ENCODE measurements around the gene TRPC3. TPM values are rescaled to one million over a fixed set of nuclear protein-coding genes. Genes with fewer than 3 reads are reported as not detected.
A peak's percentile ranks its signal among the peaks of the same experiment; 100 is the strongest.

TRPC3 gene
- polyA plus RNA-seq (2013, experiment 1 of 2), result 0.52 TPM
- polyA plus RNA-seq (2013, experiment 2 of 2), result 0.40 TPM

DNA sequence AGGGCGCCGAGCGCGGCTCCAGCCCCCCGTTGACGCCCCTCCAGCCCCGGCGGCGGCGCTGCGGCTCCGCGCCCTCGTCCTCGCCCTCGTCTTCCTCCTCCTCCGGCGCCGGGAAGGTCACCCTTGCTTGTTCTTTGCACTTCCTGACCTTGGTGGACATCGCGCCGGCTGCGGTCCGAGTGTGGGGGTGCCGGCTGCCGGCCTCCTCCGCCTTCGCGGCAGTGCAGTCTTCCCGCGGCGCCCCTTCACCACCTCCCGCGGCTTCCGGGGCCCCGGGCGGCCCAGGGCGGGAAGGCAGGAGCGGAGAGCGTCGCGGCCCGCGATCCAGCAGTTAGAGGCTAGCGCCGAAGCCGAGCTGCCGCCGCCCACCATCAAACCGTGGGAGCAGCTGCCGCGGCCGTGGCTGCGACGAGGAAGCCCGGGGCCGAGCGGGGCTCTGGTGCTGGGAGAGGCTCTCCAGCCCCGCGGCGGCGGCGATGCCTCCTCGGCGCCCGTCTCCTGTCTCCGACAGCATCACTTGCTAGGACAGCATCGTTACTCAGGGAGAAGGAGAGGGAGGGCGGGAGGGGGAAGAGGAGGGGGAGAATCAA lies at the start of gene TRPC3:
Gene TRPC3, minus strand, starts transcription at position 540 of the 590 bp plus-strand sequence. Its CDS starts 380 bp downstream, at position 160.
- Histone ChIP-seq H3K27ac (ENCODE audit: low read depth, low read length, severe bottlenecking) (no peak within 1 kb of the TSS), H3K4me1 (ENCODE audit: control insufficient read depth, insufficient read depth, low read length, poor library complexity, severe bottlenecking) (no peaks in the 10 kb centered on the region), H3K36me3 (ENCODE audit: control insufficient read depth, insufficient read depth, low read length) (no peaks in the 10 kb centered on the region), H3K4me3 (ENCODE audit: extremely low read depth, insufficient read depth, low read length, poor library complexity, severe bottlenecking) (peak within 1 kb of the TSS; percentile 50), H3K9me3 (ENCODE audit: control insufficient read depth, low read length) (no peaks in the 10 kb centered on the region)
- 0% methylated on average over 38 to 53 of the region's 69 CpGs for WGBS, 2 experiments (ENCODE audit: insufficient coverage in 2 of 2)

DNA sequence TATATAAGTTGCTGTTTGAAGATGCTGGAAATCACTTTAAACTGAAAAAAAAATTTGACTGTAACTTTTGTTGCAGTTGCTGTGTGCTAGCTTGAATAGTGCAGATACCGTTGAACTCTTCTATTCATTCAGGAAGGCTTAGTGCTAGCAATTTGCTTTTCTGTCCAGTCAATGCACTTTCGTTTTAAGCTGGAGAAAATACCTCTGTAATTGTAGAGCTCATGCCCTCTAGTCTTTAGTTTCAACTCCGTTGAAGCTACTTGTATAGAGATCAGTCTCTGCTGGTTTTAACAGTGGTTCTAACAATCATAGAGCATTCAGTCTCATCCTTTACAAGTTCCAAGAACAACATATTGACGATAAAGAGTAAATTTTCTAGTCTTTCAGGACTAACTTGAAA lies 49.0 kb upstream of the TRPC3 start:
- Histone ChIP-seq H3K27ac (ENCODE audit: low read depth, low read length, severe bottlenecking) (no peak overlapping the region), H3K4me1 (ENCODE audit: control insufficient read depth, insufficient read depth, low read length, poor library complexity, severe bottlenecking) (no peaks in the 10 kb centered on the region), H3K4me3 (ENCODE audit: extremely low read depth, insufficient read depth, low read length, poor library complexity, severe bottlenecking) (no peak overlapping the region), H3K9me3 (ENCODE audit: control insufficient read depth, low read length) (no peaks in the 10 kb centered on the region), H3K36me3 (ENCODE audit: control insufficient read depth, insufficient read depth, low read length) (no peaks in the 10 kb centered on the region)
- WGBS, 2 experiments (ENCODE audit: insufficient coverage in 2 of 2), result 64 to 94% methylated on average over 2 to 3 of the region's 4 CpGs

DNA sequence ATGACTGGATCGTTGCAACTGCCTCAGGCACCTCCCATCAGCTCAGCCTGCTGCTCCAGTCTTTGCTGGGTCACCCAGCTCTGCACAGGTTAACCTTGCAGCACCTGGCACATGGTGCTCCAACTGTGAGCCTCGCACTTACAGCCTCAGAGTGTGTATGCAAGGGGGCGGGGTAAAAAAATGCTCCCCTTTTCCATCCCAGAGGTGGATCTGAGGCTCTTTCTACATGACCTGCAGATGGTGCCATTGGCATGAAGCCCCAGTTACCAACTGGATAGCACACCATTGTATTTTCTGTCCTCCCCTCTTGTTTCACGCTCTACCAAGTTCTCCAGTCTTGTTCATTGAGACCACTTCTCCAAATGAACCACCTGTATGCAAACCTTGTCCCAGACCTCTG lies 46.2 kb upstream of the TRPC3 start:
- Histone ChIP-seq H3K4me3 (ENCODE audit: extremely low read depth, insufficient read depth, low read length, poor library complexity, severe bottlenecking) (no peak overlapping the region), H3K27ac (ENCODE audit: low read depth, low read length, severe bottlenecking) (no peak overlapping the region), H3K4me1 (ENCODE audit: control insufficient read depth, insufficient read depth, low read length, poor library complexity, severe bottlenecking) (no peaks in the 10 kb centered on the region), H3K9me3 (ENCODE audit: control insufficient read depth, low read length) (no peaks in the 10 kb centered on the region), H3K36me3 (ENCODE audit: control insufficient read depth, insufficient read depth, low read length) (no peaks in the 10 kb centered on the region)
- 49 to 60% methylated on average over 3 of the region's 4 CpGs for WGBS, 2 experiments (ENCODE audit: insufficient coverage in 2 of 2)

DNA sequence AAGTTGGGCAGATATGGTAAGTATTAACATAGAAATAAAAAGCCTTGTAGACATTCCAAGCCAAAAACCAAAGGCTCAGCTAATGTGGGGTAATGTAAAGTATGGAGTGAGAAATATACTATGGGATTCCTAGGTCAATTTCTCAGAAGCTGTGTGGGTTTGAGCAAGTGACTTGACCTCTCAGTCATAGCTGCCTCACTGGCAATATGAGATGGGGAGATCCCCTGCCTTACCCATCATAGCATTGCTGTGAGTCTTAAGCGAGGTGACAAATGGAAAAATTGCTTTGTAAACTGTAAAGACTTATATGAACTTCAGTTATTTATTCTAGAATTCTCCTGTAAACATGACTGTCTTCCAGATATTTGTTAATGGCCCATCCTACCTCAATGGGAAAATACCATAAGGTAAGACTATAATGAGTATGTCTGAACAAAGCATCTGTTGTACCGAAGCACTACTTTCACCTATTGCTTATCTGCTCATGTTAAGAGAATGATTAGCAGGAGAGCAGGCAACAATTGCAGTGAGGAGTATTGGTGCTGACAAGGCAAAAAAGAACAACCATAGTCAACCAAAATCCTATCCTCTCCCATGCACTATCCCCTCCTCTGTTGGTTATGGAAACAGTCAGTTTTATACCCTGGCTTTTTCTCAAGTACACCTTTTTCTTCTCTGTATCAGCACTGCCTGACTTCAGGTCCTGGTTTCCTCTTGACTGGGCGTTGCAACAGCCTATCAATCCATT lies 44.1 kb upstream of the TRPC3 start:
- Histone ChIP-seq H3K4me1 (ENCODE audit: control insufficient read depth, insufficient read depth, low read length, poor library complexity, severe bottlenecking) (no peaks in the 10 kb centered on the region), H3K4me3 (ENCODE audit: extremely low read depth, insufficient read depth, low read length, poor library complexity, severe bottlenecking) (no peak overlapping the region), H3K9me3 (ENCODE audit: control insufficient read depth, low read length) (no peaks in the 10 kb centered on the region), H3K36me3 (ENCODE audit: control insufficient read depth, insufficient read depth, low read length) (no peaks in the 10 kb centered on the region), H3K27ac (ENCODE audit: low read depth, low read length, severe bottlenecking) (no peak overlapping the region)
- 40 to 75% methylated on average over 1 of the region's 3 CpGs for WGBS, 2 experiments (ENCODE audit: insufficient coverage in 2 of 2)

DNA sequence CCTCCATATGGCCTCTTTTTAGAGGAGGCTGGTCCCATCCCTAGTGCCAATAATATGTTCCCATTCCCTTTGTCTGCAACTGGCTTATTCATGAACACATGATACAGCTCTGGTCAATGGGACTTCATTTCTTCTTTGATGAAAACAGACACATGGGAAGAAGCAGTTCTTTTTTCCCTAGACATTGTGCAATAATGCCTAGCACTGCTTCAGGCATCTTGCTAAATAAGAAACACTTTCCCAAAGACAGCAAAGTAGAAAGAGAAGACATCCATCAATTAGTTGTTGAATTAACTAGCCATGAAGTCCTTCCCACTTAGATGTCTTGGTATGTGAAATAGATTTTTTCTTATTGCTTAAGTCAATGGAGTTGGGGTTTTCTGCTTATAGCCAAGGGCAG lies 40.1 kb upstream of the TRPC3 start:
- H3K36me3 ChIP-seq (ENCODE audit: control insufficient read depth, insufficient read depth, low read length), result no peaks in the 10 kb centered on the region
- no peaks in the 10 kb centered on the region for H3K4me1 ChIP-seq (ENCODE audit: control insufficient read depth, insufficient read depth, low read length, poor library complexity, severe bottlenecking)
- no peaks in the 10 kb centered on the region for H3K9me3 ChIP-seq (ENCODE audit: control insufficient read depth, low read length)
- H3K27ac ChIP-seq (ENCODE audit: low read depth, low read length, severe bottlenecking), result no peak overlapping the region
- H3K4me3 ChIP-seq (ENCODE audit: extremely low read depth, insufficient read depth, low read length, poor library complexity, severe bottlenecking), result no peak overlapping the region

DNA sequence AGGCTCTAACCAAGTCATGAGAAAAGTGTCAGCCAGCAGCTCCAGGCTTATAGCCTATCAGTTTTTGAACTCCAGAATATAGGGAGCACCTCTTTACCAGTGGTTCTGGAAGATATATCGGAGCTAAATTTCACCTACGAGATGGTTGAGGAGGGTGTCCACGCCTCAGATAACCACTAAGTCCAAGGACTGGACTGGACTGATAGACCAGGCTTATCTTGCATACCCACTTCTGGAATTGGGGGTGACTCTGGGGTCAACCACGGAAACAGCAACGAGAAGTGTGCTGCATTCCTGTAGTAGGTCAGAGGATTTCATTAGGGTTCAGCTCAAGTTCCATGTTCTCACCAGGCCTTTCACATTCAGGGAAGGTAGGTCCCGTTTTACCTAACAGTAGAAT lies 38.6 kb upstream of the TRPC3 start:
- no peak overlapping the region for H3K27ac ChIP-seq (ENCODE audit: low read depth, low read length, severe bottlenecking)
- no peaks in the 10 kb centered on the region for H3K4me1 ChIP-seq (ENCODE audit: control insufficient read depth, insufficient read depth, low read length, poor library complexity, severe bottlenecking)
- 86 to 97% methylated on average over 4 to 5 of the region's 6 CpGs for WGBS, 2 experiments (ENCODE audit: insufficient coverage in 2 of 2)
- no peaks in the 10 kb centered on the region for H3K9me3 ChIP-seq (ENCODE audit: control insufficient read depth, low read length)
- H3K4me3 ChIP-seq (ENCODE audit: extremely low read depth, insufficient read depth, low read length, poor library complexity, severe bottlenecking), result no peak overlapping the region
- H3K36me3 ChIP-seq (ENCODE audit: control insufficient read depth, insufficient read depth, low read length), result no peaks in the 10 kb centered on the region

DNA sequence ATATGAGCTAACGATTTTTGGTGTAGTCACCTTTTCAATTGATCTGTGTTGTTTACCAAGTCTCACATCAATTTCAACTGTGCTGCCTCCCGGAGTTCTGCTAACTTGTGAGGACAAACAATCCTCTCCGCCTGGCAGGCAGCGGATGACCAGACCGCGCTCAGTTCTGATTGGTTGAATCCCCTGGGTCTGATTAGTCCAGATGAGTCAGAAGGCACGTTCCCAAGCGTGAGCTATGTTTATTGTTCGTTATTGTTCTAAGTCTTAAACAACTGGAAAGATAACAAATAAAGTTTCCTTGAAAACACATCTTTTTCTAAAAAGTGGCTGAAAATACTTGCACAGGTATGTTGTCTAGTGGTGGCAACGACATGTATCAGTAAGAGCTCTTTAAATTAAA lies 37.9 kb upstream of the TRPC3 start:
- Histone ChIP-seq H3K27ac (ENCODE audit: low read depth, low read length, severe bottlenecking) (no peak overlapping the region), H3K4me3 (ENCODE audit: extremely low read depth, insufficient read depth, low read length, poor library complexity, severe bottlenecking) (no peak overlapping the region), H3K9me3 (ENCODE audit: control insufficient read depth, low read length) (no peaks in the 10 kb centered on the region), H3K4me1 (ENCODE audit: control insufficient read depth, insufficient read depth, low read length, poor library complexity, severe bottlenecking) (no peaks in the 10 kb centered on the region), H3K36me3 (ENCODE audit: control insufficient read depth, insufficient read depth, low read length) (no peaks in the 10 kb centered on the region)
- WGBS, 2 experiments (ENCODE audit: insufficient coverage in 2 of 2), result 92 to 97% methylated on average over 4 to 7 of the region's 10 CpGs

DNA sequence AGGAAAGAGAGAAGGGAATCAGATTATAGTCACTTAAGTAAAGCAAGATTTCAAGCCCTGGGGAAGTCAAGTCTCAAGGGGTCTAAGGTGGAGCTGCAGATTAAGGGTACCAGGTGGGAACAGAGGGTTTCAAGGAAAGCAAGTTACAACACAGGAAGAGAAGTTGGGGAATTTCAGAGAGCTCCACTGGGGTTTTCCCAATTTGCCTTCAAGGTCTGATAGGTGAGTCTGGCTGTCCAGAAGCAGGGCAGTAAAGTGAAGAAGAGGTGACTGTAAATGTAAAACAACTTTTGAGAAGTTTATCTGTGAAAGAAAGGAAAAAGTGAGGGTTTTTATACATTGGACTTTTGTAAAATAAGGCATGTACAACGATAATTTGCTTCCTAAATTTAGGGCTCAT lies 37.1 kb upstream of the TRPC3 start:
- Histone ChIP-seq H3K9me3 (ENCODE audit: control insufficient read depth, low read length) (no peaks in the 10 kb centered on the region), H3K4me3 (ENCODE audit: extremely low read depth, insufficient read depth, low read length, poor library complexity, severe bottlenecking) (no peak overlapping the region), H3K4me1 (ENCODE audit: control insufficient read depth, insufficient read depth, low read length, poor library complexity, severe bottlenecking) (no peaks in the 10 kb centered on the region), H3K36me3 (ENCODE audit: control insufficient read depth, insufficient read depth, low read length) (no peaks in the 10 kb centered on the region), H3K27ac (ENCODE audit: low read depth, low read length, severe bottlenecking) (no peak overlapping the region)
- 100% methylated on average over 1 of the region's 1 CpG; no CpG with 5 or more reads in 1 of the 2 experiments for WGBS, 2 experiments (ENCODE audit: insufficient coverage in 2 of 2)

DNA sequence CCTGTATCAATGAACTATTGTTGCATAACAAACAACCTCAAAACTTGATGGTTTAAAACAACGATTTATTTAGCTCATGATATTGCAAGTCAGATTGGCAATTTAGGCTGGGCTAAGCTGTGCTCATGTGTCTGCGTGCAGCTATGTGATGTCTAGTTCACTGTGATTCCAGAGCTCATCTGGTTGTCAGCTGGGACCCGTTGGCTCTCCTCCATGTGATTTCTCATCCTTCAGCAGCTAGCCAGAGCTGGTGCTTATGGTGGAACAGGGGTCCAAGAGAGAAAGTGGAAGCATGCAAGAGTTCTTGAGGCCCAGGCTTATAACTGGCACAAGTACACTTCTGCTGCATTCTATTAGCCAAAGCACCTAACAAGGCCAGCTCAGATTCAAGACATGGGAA lies 28.8 kb upstream of the TRPC3 start:
- WGBS, 2 experiments (ENCODE audit: insufficient coverage in 2 of 2), result 55 to 66% methylated on average over 2 to 3 of the region's 3 CpGs
- H3K4me3 ChIP-seq (ENCODE audit: extremely low read depth, insufficient read depth, low read length, poor library complexity, severe bottlenecking), result no peak overlapping the region
- no peaks in the 10 kb centered on the region for H3K4me1 ChIP-seq (ENCODE audit: control insufficient read depth, insufficient read depth, low read length, poor library complexity, severe bottlenecking)
- H3K36me3 ChIP-seq (ENCODE audit: control insufficient read depth, insufficient read depth, low read length), result no peaks in the 10 kb centered on the region
- H3K27ac ChIP-seq (ENCODE audit: low read depth, low read length, severe bottlenecking), result no peak overlapping the region
- no peaks in the 10 kb centered on the region for H3K9me3 ChIP-seq (ENCODE audit: control insufficient read depth, low read length)

DNA sequence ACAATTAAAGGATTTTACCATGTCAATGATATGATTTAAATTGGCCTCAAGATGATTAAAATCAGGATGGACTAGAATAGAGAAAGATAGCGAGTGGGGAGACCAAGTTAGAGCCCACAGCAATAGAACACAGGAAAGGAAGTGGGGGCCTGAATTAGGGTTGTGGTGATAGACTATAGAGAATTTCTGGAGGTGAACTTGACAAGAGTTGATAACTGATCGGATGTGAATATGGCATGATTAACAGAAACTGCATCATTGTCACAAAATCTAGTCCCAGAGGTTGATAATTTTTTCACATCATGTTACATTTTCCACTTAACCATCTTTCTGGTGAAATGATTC lies 26.3 kb upstream of the TRPC3 start:
- Histone ChIP-seq H3K27ac (ENCODE audit: low read depth, low read length, severe bottlenecking) (no peak overlapping the region), H3K9me3 (ENCODE audit: control insufficient read depth, low read length) (no peaks in the 10 kb centered on the region), H3K4me3 (ENCODE audit: extremely low read depth, insufficient read depth, low read length, poor library complexity, severe bottlenecking) (no peak overlapping the region), H3K4me1 (ENCODE audit: control insufficient read depth, insufficient read depth, low read length, poor library complexity, severe bottlenecking) (no peaks in the 10 kb centered on the region), H3K36me3 (ENCODE audit: control insufficient read depth, insufficient read depth, low read length) (no peaks in the 10 kb centered on the region)
- 91 to 100% methylated on average over 1 of the region's 2 CpGs for WGBS, 2 experiments (ENCODE audit: insufficient coverage in 2 of 2)

All from mesodermal cell (in vitro differentiated cells).